Measurements from ENCODE around the gene GABRB2. TPM values are rescaled to one million over a fixed set of nuclear protein-coding genes. Genes with fewer than 3 reads are reported as not detected.

Gene GABRB2
- total RNA-seq, 2 experiments from 2014 or later: not detected

DNA sequence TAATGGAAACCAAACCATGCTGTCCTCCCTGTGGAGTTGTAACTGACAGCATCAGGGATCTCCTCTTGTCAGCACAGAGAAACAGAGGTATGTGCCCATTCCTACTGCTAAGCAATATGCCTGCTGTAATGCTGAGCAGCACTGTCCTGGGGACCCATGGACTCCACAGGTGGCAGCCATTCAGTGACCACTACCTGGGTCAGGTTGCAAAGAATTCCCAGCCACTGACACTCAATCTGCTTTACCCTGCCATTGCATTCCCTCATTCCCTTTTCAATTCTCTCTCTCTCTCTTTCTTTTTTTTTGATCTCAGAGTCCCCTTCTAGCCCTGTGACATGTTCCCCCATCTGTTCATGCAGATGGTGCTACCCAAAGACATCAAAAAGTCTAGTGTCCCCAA is 104.1 kb downstream of the GABRB2 start:
- H3K36me3 Mint-ChIP-seq (ENCODE audit: low read depth): no peaks in the 10 kb centered on the region
- H3K27me3 Mint-ChIP-seq: no peaks in the 10 kb centered on the region
- DNase-seq (no peak), ATAC-seq (no peak)
- intact Hi-C loops (cut with micrococcal nuclease): no loop called here
- peaks cover 4% of the 10 kb centered on the region for H3K9me3 Mint-ChIP-seq
- no peak overlapping the region for H3K27ac Mint-ChIP-seq
- no peaks in the 10 kb centered on the region for H3K4me1 Mint-ChIP-seq (ENCODE audit: low read depth)
- no peak overlapping the region for H3K4me3 Mint-ChIP-seq
- CTCF ChIA-PET: no interaction called here
- POLR2A ChIA-PET: no interaction called here
- TF ChIP-seq, protein P1, sequence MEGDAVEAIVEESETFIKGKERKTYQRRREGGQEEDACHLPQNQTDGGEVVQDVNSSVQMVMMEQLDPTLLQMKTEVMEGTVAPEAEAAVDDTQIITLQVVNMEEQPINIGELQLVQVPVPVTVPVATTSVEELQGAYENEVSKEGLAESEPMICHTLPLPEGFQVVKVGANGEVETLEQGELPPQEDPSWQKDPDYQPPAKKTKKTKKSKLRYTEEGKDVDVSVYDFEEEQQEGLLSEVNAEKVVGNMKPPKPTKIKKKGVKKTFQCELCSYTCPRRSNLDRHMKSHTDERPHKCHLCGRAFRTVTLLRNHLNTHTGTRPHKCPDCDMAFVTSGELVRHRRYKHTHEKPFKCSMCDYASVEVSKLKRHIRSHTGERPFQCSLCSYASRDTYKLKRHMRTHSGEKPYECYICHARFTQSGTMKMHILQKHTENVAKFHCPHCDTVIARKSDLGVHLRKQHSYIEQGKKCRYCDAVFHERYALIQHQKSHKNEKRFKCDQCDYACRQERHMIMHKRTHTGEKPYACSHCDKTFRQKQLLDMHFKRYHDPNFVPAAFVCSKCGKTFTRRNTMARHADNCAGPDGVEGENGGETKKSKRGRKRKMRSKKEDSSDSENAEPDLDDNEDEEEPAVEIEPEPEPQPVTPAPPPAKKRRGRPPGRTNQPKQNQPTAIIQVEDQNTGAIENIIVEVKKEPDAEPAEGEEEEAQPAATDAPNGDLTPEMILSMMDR (IDR thresholded peaks at IDR 0.05): no peak

DNA sequence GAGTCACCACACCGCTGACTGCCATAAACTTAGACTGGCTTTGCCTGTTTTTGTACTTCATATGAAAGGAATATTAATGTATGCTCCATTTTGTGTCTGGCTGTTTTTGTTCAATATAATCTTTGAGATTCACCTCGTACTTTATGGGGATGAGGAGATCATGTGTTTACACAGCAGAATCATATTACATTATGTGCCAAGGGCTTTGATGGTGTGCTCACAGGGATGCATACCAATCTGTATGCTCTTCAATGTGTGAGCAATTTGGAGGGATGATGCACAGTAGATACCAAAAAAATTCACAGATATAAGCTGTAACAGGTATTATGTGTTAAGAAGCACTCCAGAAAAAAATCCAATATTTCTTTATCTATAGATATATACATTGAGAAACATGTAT is 113.7 kb downstream of the GABRB2 start:
- no peaks in the 10 kb centered on the region for H3K36me3 Mint-ChIP-seq (ENCODE audit: low read depth)
- H3K4me3 Mint-ChIP-seq: no peak overlapping the region
- H3K4me1 Mint-ChIP-seq (ENCODE audit: low read depth): no peaks in the 10 kb centered on the region
- ChIA-PET CTCF (no interaction called here), POLR2A (interaction anchor here (0.8 kb wide), 1 partner anchor 660 kb away, joined by 4 read pairs; no protein-coding TSS in a partner anchor)
- intact Hi-C loops (cut with micrococcal nuclease): no loop called here
- TF ChIP-seq, protein P1 (IDR thresholded peaks at IDR 0.05): no peak
- ATAC-seq (no peak), DNase-seq (no peak)
- no peak overlapping the region for H3K27ac Mint-ChIP-seq
- H3K9me3 Mint-ChIP-seq: peaks cover 1% of the 10 kb centered on the region
- H3K27me3 Mint-ChIP-seq: no peaks in the 10 kb centered on the region

DNA sequence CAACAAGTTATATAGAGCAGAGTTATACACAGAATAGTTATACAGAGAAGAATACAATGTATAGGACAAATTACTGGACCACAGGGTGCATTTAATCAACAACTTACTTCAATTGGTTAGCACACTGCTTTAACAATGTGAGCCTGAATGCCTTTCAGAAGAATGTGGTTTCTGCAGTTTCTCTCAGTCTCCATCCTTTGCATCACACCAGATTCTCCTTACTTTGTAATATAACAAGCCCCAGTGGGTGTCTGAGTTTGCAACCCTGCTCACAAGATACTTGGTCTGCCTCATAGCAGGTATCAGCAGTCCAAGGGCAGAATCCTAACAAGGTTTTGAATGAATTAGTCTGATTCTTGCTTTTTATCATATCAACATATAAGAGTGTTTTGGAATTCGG is 114.6 kb downstream of the GABRB2 start:
- Mint-ChIP-seq H3K4me1 (ENCODE audit: low read depth) (no peaks in the 10 kb centered on the region), H3K9me3 (peaks cover 1% of the 10 kb centered on the region), H3K27me3 (no peaks in the 10 kb centered on the region), H3K36me3 (ENCODE audit: low read depth) (no peaks in the 10 kb centered on the region), H3K27ac (no peak overlapping the region), H3K4me3 (no peak overlapping the region)
- ATAC-seq (no peak), DNase-seq (no peak)
- CTCF ChIA-PET: no interaction called here
- intact Hi-C loops (cut with micrococcal nuclease): no loop called here
- TF ChIP-seq, protein P1 (IDR thresholded peaks at IDR 0.05): no peak
- POLR2A ChIA-PET: no interaction called here

DNA sequence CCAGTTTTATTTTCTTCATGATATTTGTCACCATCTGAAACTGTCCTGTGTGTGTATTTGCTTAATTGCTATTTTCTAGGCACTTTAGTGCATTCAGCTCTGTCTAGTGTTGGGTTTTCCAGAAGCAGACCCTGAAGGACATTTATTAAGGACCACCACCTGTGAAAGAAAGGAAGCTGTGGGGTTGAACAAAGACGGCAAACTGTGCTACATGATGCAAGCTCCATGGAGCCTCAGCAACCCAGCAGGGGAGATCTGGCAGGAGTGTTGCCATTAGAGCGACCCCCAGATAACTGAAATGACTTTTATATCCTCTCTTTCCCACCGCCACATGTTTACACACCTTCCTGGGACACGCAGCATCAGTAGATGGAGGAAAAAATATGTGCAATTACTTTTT is 125.5 kb downstream of the GABRB2 start:
- POLR2A ChIA-PET: no interaction called here
- CTCF ChIA-PET: no interaction called here

DNA sequence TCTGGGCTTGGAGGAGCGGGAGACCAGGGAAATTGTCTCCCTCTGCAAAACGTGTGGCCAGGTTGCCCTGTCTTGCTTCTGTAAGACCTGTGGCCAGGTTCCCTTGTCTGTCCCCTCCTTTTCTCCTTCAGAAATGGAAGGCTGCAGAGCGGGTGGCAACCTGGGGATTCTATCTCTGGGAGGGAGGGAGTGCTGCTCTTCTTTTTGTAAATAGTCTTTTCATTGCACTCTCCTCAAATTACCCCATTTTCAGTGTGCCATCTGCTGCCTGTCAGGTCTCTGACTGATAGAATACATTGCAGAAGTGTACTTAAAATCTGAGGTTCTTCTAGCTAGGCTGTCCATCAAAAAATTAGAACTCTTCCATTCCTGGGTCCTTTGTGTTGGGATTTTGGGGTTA is 126.0 kb downstream of the GABRB2 start:
- H3K27ac Mint-ChIP-seq: no peak overlapping the region
- ChIA-PET CTCF (interaction anchor here (0.7 kb wide), 1 partner anchor 27 kb away, joined by 3 read pairs; no protein-coding TSS in a partner anchor), POLR2A (interaction anchor here (0.6 kb wide), 1 partner anchor 98 kb away, joined by 3 read pairs; no protein-coding TSS in a partner anchor)
- no peak for ATAC-seq
- H3K4me3 Mint-ChIP-seq: no peak overlapping the region
- H3K27me3 Mint-ChIP-seq: no peaks in the 10 kb centered on the region
- no peaks in the 10 kb centered on the region for H3K36me3 Mint-ChIP-seq (ENCODE audit: low read depth)
- TF ChIP-seq, protein P1 (IDR thresholded peaks at IDR 0.05): no peak
- DNase-seq: no peak
- H3K4me1 Mint-ChIP-seq (ENCODE audit: low read depth): no peaks in the 10 kb centered on the region
- intact Hi-C loops (cut with micrococcal nuclease): no loop called here
- H3K9me3 Mint-ChIP-seq: no peaks in the 10 kb centered on the region

More for the DNA sequence above, 125.5 kb downstream of the GABRB2 start:
- TF ChIP-seq, protein P1 (IDR thresholded peaks at IDR 0.05): no peak
- ATAC-seq (no peak), DNase-seq (no peak)
- intact Hi-C loops (cut with micrococcal nuclease): no loop called here
- Mint-ChIP-seq H3K4me3 (no peak overlapping the region), H3K36me3 (ENCODE audit: low read depth) (no peaks in the 10 kb centered on the region), H3K4me1 (ENCODE audit: low read depth) (no peaks in the 10 kb centered on the region), H3K27ac (no peak overlapping the region), H3K27me3 (no peaks in the 10 kb centered on the region), H3K9me3 (no peaks in the 10 kb centered on the region)

Measured in activated CD8-positive, alpha-beta T cell treated with anti-CD3 and anti-CD28 coated beads for 36 hours (primary cell).